Measurements from ENCODE around the gene FREM1.

- TF ChIP-seq, protein P1, sequence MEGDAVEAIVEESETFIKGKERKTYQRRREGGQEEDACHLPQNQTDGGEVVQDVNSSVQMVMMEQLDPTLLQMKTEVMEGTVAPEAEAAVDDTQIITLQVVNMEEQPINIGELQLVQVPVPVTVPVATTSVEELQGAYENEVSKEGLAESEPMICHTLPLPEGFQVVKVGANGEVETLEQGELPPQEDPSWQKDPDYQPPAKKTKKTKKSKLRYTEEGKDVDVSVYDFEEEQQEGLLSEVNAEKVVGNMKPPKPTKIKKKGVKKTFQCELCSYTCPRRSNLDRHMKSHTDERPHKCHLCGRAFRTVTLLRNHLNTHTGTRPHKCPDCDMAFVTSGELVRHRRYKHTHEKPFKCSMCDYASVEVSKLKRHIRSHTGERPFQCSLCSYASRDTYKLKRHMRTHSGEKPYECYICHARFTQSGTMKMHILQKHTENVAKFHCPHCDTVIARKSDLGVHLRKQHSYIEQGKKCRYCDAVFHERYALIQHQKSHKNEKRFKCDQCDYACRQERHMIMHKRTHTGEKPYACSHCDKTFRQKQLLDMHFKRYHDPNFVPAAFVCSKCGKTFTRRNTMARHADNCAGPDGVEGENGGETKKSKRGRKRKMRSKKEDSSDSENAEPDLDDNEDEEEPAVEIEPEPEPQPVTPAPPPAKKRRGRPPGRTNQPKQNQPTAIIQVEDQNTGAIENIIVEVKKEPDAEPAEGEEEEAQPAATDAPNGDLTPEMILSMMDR (IDR thresholded peaks at IDR 0.05 in 8 of 11, conservative IDR thresholded peaks at IDR 0.05 in 3 of 11): no peak
- no peak for TF ChIP-seq POLR2A (IDR thresholded peaks at IDR 0.05)
Observed at GRCh38 chr9:14926941-14927624, 16.9 kb upstream of the FREM1 start.

All from spleen (tissue), 7 donors.